Colon (tissue), 2 donors: ENCODE results near the gene NHERF1.

ENCODE experiments used
- FAIRE-seq: peaks from 2 replicates; lab custom pipeline; 2012; peaks lifted over from hg19 to GRCh38; lab: Jason Lieb, UNC
- donor health status: control.
- donor health status: control.

NHERF1 gene

GRCh38 chr17:74768069-74768762 lies 19.8 kb downstream of the NHERF1 start:
- no peak for FAIRE-seq

- no peak for FAIRE-seq
Measured at GRCh38 chr17:74768763-74769114, 20.3 kb downstream of the NHERF1 start.

DNA sequence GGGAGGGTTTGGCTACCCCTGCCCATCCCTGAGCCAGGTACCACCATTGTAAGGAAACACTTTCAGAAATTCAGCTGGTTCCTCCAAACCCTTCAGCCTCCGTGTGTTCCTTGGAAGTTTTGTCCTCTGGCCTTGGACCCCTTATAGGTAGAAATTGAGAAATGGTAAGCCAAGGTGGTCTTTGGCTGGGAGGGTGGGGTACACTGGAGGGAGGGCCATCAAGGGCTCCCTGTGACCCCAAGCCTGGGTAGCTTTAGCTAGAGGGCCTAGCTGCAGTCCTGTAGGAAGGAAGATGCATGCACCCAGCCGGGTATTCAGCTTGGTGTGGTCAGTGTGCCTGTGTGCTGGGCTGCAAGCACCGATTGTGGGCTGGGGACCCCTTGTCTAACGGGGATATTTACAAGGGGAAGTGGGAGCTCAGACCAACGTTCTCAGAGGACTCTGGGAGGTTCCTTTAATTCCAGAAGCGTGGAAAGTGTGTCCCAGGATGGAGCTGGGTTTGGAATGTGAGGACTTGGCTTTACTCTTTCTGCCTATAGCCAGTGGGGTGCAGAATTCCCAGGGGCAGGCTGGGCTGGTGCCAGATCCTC lies 20.9 kb downstream of the NHERF1 start:
- no peak for FAIRE-seq

- FAIRE-seq, result no peak
Measured at GRCh38 chr17:74769856-74770497, 21.5 kb downstream of the NHERF1 start.

GRCh38 chr17:74770498-74771318 lies 22.3 kb downstream of the NHERF1 start:
- no peak for FAIRE-seq

GRCh38 chr17:74771319-74771914 lies 23.0 kb downstream of the NHERF1 start:
- FAIRE-seq, result no peak

GRCh38 chr17:74772053-74772452 lies 23.6 kb downstream of the NHERF1 start:
- FAIRE-seq, result no peak

DNA sequence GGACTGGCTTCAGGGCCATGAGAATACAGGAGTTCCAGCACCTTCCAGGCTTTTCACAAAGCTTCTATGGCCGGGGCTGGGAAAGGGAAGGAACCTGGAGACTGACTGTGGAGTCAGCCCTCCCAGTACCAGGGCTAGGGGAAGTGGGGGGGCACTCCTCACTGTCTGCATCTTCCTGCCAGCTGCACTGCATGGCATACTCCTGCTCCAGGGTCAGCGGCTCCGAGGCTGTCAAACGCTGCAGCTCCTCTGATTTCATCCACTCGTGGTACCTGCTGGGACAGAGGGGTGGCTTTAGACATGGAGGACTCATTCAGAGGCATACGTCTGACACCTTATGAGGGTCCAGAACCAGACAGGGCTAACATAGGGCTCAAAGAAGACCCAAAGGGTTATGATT lies 25.0 kb downstream of the NHERF1 start:
- FAIRE-seq, result no peak

DNA sequence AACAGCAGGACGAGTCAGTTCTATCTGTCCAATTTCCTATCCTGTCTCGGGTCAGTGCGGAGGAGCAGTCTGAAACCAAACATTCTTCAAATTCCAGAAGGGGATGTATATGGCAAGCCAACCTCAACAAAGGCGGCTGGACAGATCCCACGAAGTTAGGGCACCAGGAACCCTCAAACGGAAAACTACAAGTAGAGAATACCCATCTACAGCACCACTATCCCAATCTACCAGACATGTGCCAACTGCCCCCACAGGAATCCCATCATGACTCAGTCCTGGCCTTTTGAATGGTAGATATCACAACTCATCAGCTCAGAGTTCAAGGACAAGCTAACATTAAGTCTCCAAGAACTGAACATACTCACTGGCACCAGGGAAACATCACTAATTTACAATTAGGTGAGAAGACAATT lies 25.5 kb downstream of the NHERF1 start:
- no peak for FAIRE-seq

DNA sequence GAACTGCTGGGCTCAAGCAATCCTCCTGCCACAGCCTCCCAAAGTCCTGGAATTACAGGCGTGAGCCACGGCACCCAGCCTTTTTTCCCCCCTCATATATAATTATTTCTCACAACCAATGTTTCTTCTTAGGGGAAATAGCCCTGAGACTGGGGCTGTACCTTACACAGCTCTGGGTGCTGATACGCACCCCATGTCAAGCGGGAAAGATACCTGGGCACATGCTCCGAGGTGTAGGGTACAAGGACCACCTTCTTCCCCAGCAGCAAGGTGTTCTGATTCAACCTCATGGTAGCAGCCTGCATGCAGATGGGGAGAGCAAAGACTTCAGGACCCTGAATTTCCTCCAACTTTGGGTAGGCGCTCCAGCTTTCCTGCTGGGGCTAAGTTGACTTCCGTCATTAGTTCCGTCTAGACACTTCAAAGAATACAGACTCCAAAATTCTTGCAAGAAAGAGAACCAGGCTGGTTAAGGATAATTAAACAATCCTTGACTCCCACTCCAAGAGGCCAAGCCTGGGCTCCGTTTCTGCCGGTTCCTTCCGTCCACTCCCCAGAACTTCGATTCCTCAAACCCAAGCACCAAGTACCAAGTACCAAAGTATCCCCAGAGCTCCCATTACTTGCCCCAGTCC lies 27.1 kb downstream of the NHERF1 start:
- no peak for FAIRE-seq

DNA sequence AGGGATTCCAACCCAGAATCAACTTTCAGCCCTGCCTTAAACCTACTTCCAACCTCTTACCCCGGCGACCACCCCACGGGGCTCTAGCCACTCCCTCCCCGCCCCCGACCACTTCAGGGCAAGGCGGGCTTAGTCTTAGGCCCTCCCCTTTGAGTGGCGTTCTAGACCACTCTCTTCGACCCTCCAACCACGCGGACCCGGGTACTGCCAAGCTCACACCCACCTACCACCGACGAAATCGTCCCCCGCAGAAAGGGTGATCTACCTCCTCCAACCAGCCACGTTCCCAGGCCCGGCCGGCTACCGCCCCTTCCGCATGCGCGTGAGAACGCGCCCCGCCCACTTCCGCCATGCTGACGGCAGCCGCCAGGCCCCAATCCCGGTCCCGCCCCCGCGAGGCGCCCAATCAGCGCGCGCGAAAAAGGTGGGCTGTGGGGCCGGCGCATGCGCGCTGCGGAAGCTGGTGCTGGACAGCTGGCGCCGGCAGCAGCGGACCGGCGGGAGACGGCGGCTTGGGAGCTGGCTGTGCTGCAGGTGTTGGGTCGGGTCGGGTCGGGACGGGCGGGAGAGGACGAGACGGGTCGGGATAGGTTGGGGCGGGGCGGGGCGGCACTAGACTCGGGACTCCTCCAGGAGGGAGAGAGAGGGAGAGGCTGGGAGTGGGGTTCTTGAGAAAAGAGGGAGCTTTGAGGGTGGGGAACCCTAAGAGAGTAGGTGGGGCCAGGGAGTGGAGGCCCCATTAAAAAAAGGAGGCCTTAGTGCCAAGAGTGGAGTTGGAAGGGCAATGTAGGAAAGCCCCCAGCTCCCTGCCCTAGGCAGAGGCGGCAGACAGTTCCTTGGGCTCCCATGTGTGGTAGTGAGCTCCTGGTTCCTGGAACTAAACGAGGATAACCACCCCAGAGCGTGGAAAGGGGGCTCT lies 27.9 kb downstream of the NHERF1 start, which contains the start of gene NAT9:
NAT9 (minus strand) TSS at position 302 of the 919 bp plus-strand sequence. CDS start 647 bp downstream, outside the sequence.
- FAIRE-seq, result no peak

DNA sequence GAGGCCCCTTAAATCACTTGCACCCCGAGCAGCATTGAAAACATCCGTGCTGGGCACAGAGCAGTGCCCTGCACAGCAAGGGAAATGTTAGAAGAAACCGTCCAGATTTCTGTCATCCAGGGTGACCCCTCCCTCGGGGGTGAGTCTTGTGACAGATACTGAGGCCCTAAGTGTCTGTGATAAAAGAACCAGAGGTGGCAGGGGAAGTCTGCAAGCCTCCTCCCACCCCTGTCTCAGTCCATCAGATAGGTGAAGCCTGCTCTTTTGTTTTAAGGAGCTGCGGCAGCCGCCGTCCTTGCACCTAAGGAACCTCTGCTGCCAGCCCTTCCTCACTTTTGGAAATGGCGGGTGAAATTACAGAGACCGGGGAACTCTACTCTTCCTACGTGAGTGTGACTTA lies 28.6 kb downstream of the NHERF1 start:
- no peak for FAIRE-seq

- FAIRE-seq, result no peak
Measured at GRCh38 chr17:74777901-74778515, 29.6 kb downstream of the NHERF1 start.

DNA sequence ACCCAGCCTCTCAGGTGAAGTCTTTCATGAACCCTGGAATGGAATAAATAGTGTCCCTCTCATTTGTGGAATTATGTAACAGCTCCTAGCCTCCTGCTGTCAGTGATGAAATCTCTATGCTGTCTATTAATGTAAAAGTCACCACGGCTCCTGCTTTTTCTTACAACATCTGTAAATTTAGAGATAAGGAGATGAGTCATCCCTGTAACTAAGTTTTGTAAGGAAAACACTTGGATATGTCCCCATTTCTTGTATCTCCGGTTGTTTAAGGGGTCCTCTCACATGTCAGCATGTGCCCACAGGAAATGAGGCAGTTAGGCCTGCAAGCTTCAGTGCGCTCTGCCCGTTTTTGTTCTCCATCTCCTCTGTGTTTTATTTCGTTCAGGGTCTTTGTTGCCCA lies 30.5 kb downstream of the NHERF1 start:
- FAIRE-seq, result no peak

DNA sequence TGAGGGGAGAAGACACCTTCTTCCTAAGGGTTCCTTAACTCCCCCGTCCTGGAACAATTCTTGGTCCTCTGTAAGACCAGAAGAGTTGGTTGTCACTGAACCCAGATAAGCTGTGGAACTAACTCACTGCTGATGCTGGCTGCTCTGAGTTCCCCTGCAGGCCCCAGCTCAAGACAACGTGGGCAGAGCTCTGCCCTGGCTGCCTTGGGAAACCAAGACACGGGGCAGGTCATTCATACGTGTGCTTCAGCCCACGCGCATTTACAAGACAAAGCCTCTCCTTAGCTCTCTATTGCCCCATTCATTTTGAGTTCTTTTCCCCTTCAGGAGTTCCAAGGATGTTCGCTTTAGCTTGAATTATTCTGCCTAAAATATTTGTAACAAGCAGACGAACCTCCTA lies 31.1 kb downstream of the NHERF1 start:
- FAIRE-seq, result no peak

GRCh38 chr17:74779948-74780400 lies 31.5 kb downstream of the NHERF1 start:
- FAIRE-seq, result no peak

DNA sequence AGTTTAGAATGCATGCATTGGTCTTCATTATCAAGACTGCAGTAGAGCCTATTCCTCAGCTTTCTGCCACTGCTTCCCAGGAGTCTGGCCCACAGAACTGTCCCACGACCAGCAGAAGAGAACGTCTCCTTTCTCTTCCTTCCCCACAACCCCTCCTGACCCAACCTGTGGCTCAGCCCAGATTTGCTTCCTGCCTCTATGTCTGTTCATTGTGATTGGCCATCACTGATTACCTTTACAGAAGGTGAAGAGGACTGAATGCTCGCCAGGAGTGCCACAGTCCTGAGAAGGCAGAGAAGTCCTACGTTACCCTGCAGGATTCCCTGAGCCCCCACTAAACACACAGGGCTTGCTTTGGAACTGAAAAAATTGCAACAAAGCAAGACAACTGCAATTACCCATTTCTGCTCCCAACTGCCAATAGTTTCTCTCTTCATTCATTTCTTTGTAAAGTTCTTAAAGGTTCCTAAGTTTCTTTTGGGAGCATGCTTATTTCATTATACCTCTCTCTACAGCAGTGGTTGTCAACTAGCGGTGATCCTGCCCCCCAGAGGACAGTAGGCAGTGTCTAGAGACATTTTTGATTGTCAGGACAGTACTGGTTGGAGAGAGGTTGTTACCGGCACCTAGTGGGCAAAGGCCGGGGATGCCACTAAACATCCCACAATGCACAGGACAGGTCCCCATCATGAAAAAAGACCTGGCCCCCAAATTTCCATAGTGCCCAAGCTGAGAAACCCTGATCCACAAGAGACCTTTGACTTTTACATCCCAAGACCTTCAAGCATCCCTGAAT lies 32.2 kb downstream of the NHERF1 start:
- no peak for FAIRE-seq

GRCh38 chr17:74782571-74782970 lies 34.1 kb downstream of the NHERF1 start:
- FAIRE-seq, result no peak

DNA sequence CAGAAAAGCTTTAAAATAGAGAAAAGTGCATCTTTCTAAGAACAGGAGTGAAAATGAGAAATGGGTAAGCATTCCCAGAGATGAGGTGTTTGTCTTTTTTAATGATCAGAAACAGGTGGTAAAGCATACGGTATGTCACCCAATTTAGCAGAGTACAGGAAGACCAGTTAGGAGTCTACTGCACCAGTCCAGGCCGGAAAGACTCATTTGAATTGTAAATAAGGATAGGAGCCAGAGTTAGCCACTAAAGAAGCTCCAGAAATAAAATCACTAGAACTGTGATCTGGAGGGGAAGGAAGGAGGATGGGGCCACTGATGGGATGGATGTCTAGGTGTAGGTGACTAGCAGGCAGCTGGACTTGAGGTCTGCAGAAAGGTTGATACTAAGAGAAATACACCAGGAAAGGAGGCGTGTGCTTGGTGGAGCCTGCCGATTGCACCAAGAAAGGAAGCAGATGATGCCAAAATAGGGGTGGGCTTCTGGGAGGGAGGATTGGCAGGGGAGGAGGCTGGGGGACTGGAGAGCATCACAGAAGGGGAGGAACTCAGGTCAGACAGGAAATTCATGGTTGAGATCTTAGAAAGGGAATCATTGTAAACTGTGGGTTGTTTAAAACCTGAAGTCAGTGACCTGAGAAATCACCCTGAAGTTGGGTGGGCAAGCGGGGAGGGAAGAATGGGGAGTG lies 35.8 kb downstream of the NHERF1 start:
- no peak for FAIRE-seq
